CD4-positive, alpha-beta T cell treated with Interleukin-15 for 4 hours (primary cell): ENCODE data around the gene NUDT8.
"Not testable (repeated sequence)": the region's sequence is repeated elsewhere in the genome, so short reads cannot be mapped to it uniquely, and the experiment has no call there.

Experiments
- DNase-seq: peaks from one replicate; pipeline ENCODE4 v3.0.0-alpha.2; 2020; ENCODE audit warnings: low spot score

NUDT8 gene

DNA sequence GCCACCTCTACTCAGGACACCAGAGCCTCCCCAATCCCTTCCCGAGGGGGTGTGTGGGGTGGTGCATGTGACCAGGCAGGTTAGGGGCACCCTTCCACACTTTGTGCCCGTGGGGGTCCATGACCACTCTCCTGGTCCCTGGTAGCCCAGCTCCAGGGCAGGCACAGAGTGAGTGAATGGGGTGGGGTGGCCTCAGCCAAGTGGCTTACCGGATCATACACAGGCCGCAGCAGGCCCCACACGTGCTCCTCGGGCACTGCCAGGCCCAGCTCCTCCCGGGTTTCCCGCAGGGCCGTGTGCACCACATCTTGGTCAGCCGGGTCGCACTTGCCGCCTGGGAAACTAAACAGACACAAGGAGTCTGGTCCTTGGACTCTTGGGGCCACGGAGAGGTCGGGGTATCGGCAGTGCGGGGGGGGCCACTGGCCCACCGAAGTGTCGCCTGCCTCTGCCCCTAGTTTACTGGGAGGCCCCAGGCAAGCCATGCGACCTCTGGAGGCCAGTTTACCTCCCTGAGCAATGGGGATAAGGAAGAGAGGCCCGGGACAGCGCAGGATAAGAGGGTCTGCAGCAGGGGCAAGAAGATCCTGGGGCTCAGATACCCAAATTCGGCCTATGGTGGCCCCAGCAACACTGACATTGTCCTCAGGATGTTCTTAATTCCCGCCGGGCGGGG, 889 bp downstream of the NUDT8 start:
- DNase-seq: no peak

DNA sequence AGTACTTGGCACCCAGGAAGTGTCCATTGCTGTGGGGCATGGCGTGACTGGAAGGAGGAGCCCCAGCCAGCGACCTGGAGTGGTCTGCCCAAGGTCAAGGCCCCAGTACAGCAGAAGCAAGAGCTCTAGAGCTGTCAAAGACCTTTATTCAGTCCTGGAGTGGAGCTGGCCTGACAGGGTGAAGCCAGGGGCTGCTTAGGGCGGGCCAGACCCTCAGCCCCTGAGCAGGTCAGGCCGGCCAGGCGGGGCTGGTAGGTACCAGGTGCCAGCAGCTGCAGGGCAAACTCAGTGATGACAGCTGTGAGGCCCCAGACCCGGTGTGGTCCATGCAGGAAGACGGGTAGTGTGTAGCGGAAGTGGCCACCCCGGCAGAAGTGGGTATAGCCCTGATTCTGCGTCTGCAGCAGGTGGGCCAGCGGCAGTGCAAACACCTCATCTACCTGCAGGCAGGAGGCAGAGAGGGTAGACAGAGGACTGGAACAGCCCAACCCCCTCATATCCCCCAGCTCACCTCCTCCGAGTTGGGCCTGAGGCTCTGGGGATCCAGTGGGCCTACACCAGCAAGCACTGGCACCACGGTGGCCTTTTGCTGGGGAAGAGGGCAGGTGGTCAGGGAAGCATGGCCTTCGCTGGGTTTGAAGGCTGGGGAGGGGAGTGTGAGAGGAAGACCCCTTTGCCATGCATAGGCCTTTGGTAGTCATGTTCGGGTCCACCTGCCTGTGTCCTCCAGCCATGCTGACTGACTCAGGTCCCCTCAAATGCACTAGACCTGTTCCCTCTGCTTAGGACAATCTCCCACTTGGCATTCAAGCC, 1.7 kb downstream of the NUDT8 start:
- no peak for DNase-seq

DNA sequence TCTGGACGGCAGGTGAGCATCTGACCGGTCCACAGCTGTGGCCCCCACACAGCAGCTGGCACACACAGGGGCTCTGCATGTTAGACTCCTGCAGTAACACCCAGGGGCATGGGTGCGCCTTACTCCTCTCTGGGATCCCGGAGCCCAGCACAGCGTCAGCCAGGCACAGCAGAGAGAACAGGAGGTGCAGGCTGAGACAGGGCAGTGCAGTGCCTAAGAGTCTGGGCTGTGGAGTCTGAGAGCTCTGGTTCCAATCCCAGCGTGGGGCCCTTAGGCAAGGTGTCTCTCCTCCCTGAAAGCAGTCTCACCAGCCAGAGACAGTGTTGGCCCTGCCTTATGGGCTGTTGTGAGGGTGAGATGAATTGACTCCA, 2.3 kb downstream of the NUDT8 start:
- no peak for DNase-seq

DNA sequence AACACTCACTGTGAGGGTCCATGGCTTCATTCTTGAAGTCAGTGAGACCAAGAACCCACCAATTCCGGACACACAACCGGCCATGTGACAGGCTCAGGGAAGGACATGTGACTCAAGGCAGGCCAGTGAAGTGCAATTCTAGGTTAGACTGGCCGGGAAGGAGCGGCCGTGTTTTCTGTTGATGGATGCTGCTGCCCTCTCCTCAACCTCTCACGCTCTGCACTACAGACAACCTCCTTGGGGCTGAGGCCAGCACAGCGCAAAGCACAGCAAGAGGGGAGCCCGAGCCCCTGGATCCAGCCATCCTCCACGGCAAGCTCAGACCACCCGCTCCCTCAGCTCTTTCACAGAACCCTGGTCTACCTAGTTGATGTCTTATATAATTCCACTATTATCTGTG, 2.8 kb downstream of the NUDT8 start:
- no peak for DNase-seq

DNA sequence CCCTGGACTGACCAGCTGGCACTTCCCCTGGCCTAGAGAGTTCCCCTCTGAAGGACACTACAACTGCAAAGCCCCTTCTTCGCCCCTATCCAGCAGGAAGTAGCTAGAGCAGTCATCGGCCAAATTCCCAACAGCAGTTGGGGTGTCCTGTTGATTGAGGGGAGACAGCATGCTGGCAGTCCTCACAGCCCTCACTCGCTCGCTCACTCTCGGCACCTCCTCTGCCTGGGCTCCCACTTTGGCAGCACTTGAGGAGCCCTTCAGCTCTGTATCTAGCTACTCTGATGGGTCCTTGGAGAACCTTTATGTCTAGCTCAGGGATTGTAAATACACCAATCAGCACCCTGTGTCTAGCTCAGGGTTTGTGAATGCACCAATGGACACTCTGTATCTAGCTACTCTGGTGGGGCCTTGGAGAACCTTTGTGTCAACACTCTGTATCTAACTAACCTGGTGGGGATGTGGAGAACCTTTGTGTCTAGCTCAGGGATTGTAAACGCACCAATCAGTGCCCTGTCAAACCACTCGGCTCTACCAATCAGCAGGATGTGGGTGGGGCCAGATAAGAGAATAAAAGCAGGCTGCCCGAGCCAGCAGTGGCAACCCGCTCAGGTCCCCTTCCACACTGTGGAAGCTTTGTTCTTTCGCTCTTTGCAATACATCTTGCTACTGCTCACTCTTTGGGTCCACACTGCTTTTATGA, 3.5 kb downstream of the NUDT8 start:
- not testable (repeated sequence) for DNase-seq

DNA sequence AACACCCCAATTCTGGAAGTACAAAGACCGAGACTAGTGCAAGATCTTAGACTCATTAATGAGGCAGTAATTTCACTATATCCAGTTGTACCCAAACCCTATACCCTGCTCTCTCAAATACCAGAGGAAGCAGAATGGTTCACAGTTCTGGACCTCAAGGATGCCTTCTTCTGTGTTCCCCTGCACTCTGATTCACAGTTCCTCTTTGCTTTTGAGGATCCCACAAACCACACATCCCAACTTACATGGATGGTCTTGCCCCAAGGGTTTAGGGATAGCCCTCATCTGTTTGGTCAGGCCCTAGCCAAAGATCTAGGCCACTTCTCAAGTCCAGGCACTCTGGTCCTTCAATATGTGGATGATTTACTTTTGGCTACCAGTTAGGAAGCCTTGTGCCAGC, 5.9 kb downstream of the NUDT8 start:
- not testable (repeated sequence) for DNase-seq

DNA sequence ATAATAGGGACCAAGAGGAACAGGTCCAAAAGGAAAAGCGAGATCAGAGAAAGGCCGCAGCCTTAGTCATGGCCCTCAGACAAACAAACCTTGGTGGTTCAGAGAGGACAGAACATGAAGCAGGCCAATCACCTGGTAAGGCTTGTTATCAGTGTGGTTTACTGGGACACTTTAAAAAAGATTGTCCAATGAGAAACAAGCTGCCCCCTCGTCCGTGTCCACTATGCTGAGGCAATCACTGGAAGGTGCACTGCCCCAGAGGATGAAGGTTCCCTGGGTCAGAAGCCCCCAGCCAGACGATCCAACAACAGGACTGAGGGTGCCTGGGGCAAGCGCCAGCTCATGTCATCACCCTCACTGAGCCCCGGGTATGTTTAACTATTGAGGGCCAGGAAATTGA, 6.8 kb downstream of the NUDT8 start:
- DNase-seq: not testable (repeated sequence)

DNA sequence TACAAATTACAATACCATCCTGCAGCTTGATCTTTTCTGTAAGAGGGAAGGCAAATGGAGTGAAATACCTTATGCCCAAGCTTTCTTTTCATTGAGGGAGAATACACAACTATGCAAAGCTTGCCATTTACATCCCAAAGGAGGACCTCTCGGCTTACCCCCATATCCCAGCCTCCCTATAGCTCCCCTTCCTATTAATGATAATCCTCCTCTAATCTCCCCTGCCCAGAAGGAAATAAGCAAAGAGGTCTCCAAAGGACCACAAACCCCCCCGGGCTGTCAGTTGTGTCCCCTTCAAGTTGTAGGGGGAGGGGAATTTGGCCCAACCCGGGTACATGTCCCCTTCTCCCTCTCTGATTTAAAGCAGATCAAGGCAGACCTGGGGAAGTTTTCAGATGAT, 7.8 kb downstream of the NUDT8 start:
- DNase-seq: not testable (repeated sequence)

DNA sequence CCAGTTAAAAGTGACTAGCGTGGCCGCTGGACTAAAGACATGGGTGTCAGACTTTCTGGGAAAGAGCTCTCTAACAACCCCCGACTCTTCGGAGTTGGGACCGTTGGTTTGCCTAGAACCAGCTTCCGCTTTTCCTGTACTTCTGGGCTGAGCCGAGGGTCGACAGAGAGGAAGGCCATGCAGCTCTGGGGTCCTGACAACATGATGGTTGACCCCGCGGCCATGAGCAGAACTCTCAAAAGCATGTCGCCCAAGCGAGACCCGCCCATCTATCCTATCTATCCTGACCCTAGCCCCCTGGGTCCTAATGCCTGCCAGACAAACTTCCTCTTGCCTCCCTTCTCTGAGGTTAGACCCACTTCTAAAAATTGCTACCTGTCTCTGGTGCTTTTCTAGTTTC, 9.1 kb downstream of the NUDT8 start:
- DNase-seq: not testable (repeated sequence)

DNA sequence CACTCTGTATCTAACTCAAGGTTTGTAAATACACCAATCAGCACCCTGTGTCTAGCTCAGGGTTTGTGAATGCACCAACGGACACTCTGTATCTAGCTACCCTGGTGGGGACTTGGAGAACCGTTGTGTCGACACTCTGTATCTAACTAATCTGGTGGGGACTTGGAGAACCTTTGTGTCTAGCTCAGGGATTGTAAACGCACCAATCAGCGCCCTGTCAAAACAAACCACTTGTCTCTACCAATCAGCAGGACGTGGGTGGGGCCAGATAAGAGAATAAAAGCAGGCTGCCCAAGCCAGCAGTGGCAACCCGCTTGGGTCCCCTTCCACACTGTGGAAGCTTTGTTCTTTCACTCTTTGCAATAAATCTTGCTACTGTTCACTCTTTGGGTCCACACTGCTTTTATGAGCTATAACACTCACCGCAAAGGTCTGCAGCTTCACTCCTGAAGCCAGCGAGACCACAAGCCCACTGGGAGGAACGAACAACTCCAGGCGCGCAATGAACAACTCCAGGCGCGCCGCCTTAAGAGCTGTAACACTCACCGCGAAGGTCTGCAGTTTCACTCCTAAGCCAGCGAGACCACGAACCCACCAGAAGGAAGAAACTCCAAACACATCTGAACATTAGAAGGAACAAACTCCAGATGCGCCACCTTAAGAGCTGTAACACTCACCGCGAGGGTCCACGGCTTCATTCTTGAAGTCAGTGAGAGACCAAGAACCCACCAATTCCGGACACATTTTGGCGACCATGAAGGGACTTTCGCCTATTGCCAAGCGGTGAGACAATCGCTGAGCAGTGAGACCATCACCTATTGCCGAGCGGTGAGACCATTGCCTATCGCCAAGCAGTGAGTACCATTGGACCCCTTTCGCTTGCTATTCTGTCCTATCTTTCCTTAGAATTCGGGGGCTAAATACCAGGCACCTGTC, 9.8 kb downstream of the NUDT8 start:
- DNase-seq: not testable (repeated sequence)

DNA sequence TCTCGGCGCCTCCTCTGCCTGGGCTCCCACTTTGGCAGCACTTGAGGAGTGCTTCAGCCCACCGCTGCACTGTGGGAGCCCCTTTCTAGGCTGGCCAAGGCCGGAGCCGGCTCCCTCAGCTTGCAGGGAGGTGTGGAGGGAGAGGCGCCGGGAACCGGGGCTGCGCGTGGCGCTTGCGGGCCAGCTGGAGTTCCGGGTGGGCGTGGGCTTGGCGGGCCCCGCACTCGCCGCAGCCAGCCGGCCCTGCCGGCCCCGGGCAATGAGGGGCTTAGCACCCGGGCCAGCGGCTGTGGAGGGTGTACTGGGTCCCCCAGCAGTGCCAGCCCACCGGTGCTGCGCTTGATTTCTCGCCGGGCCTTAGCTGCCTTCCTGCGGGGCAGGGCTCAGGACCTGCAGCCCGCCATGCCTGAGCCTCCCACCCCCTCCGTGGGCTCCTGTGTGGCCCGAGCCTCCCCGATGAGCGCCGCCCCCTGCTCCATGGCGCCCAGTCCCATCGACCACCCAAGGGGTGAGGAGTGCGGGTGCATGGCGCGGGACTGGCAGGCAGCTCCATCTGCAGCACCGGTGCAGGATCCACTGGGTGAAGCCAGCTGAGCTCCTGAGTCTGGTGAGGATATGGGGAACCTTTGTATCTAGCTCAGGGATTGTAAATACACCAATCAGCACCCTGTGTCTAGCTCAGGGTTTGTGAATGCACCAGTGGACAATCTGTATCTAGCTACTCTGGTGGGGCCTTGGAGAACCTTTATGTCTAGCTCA, 10.7 kb downstream of the NUDT8 start:
- DNase-seq: not testable (repeated sequence)

DNA sequence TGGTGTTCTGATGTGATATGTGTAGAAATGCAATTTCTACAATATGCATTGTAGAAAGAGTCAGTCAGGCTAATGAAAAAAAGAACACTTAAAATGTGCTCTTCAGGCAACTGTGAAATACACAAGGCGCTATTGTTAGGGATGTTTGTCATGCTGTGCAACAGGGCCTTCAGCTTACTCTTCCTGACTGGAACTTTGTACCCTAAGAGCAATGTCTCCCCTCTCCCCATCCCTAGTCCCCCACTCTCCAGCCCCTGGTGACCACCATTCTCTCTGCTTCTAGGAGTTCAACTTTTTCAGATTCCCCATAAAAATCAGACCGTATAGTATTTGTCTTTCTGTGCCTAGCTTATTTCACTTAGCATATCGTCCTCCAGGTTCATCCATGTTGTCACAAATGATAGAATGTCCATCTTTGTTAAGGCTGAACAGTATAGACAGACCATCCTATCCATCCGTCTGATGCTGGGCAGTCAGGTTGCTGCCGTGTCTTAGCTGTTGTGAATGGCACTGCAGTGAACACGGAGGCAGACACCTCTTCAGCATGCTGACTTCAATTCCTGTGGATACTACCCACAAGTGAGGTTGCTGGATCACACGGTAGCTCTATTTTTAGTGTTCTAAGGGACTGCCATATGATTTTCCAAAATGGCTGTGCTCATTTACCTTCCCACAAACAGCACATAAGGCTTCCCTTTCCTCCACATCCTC, 12.3 kb downstream of the NUDT8 start:
- DNase-seq: no peak

DNA sequence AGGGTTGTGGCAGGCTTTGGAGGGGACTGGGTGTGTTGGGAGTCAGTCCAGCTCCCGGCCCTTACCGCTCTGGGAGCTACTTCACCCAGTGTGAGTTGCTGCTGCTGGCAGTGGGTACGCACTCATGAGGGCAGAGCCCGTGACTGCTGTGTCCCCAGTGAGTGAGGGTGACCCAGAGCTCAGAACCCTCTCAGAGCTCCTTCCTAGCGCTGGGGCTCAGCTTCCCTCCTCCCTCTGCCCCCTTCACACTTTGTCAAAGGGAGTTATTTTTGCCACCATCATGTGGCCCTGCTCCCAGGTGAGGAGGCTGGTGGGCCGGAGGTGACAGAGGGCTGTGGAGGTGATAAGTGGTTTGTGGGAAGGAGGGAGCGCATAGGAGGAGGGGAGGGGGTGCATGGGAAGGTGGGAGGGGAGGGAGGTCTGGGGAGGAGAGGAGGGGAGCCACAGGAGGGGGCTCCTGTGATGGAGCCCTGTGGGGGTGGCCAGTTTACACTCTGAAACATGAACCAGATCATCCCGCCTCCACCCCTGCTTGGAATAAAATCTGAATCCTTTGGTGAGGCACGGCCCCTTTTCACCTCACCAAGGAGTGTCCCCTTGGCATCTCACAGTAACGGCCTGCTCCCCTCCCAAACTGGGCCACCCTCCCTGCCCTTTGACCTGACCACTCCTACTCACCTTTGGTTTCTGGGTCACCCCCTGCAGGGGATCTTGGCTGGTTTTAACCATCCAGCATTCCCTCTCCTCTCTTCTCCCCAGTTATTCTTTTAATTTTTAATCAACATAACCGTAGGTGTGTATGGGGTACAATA, 13.1 kb downstream of the NUDT8 start:
- no peak for DNase-seq

DNA sequence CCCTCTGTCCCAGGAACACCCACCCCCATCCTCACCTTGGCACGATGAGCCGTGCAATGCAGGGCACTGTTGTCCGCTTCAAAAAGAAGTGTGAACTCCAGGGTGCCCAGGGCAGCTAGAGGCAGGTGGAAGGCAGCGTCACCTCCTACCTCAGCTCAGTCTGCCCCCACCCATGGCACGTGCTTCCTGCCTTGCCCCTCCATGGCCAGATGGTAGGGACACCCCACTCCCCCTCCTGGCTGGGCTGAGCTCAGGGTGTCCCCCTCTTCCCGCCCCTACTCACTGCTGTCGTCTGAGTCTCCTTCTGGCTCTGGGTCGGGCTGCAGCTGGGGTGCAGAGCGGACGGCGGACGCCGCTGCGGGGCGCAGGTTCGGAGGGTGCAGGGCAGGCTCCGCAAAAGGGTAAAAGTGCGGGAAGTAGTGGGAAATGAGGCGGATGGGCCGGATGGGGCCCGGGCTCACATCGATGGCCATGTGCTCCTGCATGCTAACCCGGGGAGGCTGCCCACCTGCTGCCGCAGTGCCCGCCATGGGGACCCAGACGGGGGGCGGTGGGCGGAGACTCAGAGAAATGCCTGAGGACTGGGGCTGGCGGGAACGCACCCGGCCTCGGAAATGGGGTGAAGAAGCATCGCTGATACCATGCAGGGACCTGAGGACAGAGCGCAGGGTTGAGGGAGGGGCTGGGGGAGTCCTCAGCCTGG, 13.9 kb downstream of the NUDT8 start:
- no peak for DNase-seq

DNA sequence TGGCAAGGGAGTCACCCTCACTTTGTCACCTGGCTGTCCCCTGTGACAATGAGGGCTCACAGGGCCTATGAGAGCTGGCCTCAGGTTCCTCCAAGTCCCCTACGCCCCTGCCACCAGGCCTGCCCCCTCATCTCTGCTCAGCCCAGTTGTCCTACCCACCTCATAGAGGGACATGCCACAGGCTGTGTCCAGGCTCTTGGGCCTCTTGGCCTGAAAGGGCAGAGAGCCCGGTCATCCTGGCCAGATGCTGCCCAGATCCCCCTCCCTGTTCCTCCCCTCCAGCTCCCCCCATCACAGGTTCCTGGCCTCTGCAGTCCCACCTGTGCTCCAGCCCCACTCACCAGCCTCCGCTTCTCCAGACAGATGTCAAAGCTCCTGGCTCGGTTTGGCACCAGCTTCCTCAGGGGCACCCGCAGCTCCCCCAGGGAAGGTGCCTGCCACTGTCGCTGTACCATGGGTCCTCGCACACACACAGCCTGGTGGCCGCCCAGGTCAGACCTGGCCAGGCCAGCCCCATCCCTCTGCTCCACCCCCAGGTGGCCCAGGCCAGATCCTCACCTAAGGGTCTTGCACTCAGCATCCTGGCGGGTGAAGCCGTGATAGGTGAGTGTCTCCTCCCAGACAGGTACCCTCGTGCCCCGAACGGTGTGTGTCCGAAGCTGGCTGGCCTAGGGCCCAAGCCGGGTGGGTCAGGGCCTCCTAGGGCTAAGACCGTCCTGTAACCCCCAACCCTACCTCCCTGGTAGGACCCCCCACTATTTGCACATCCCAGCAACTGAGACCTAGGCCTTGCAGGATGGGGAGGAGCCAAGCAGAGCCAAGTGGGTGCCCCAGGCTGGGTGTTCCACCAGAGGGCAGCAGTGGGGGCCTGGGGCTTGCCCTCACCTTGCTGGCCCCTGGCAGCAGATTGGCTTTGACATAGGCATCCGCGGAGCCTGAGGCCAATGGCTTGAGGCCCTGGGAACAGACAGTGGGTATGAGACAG, 14.7 kb downstream of the NUDT8 start:
- peak; percentile 45 for DNase-seq

DNA sequence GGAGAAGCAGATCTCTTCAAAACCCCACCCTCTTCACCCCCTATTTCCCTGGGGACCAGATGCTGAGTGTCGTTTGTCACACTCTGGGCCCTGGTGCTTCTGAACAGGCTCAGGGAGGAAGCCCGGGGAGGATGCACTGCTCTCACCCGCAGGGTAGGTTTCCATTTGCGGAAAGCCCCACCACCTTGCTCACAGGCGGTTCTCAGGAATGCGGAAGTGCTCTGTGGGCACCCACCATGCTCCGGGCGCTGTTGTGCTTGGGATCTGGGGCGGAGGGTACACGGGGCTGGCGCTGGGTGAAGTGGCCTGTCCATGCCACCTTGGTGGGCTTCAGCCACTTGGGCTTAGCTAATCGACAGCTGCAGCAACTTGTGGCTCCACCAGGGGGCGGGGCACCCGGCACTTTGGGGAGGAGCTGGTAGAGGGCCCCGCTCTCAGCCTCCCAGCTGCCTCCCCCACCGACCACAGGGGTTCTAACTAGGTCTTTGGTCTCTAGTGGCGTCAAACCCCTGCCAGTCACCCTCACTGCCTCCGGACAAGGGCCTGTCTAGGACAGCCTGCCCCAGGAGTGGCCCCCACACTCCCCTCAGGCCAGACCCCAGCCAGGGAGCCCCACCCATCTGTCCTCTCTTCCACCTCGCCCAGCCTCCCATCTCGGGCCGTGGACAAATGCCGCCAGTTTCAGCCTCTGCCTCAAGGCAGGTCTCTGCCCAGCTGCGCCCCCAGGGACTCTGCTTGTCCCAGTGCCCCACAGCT, 15.6 kb downstream of the NUDT8 start:
- peak; percentile 81 for DNase-seq
